ENCODE measurements around the gene UBTD1. TPM values are rescaled to one million over a fixed set of nuclear protein-coding genes. Genes with fewer than 3 reads are reported as not detected.

Gene UBTD1
- total RNA-seq, result 10 to 100 TPM; 40.6 to 93.1 (median 67.3) TPM

- H3K27ac ChIP-seq, result peak within 1 kb of the TSS; percentile 91 to 97 (median 93)
- WGBS, 2 donors, result 0% methylated on average over 2 to 39 of the region's 66 CpGs
- ATAC-seq (ENCODE audit: low FRiP score in 2 of 2), result peak in 1 of 2 donors; percentile 20
Observed at GRCh38 chr10:97498841-97499560, at the start of gene UBTD1. Gene UBTD1 (plus strand): TSS chr10:97498924. CDS start chr10:97499204, 280 bp downstream.

GRCh38 chr10:97450828-97451227, 47.9 kb upstream of the UBTD1 start:
- no peak for DNase-seq
- no peak for TF ChIP-seq POLR2A (IDR thresholded peaks at IDR 0.05)
- TF ChIP-seq POLR2AphosphoS5 (IDR thresholded peaks at IDR 0.05), result no peak
- TF ChIP-seq EP300 (IDR thresholded peaks at IDR 0.05), result no peak
- no peak for TF ChIP-seq CTCF (IDR thresholded peaks at IDR 0.05)
- H3K27ac ChIP-seq, result peak overlapping the region in 1 of 4 donors; percentile 26
- H3K9me3 ChIP-seq, result no peaks in the 10 kb centered on the region
- H3K4me1 ChIP-seq, result peaks cover 30 to 58% (median 45%) of the 10 kb centered on the region in 4 donors
- no peaks in the 10 kb centered on the region for H3K27me3 ChIP-seq
- 59 to 60% methylated on average over 2 of the region's 2 CpGs for WGBS, 2 donors
- ATAC-seq (ENCODE audit: low FRiP score in 2 of 2), result no peak
- no peak overlapping the region for H3K4me3 ChIP-seq
- H3K36me3 ChIP-seq, result peaks cover 0 to 42% (median 19%) of the 10 kb centered on the region in 4 donors

More at GRCh38 chr10:97498841-97499560, at the start of gene UBTD1:
- TF ChIP-seq EP300 (IDR thresholded peaks at IDR 0.05) (no peak), POLR2AphosphoS5 (IDR thresholded peaks at IDR 0.05) (peak in 1 of 2 donors; percentile 11), POLR2A (IDR thresholded peaks at IDR 0.05) (peak in 3 of 4 donors; percentile 55 to 75 (median 64)), CTCF (IDR thresholded peaks at IDR 0.05) (peak in 1 of 6 experiments; percentile 7)
- peaks cover 33 to 52% (median 49%) of the 10 kb centered on the region in 4 donors for H3K4me1 ChIP-seq
- H3K36me3 ChIP-seq, result no peaks in the 10 kb centered on the region
- H3K27me3 ChIP-seq, result no peaks in the 10 kb centered on the region
- H3K4me3 ChIP-seq, result peak within 1 kb of the TSS; percentile 82 to 97 (median 90)
- H3K9me3 ChIP-seq, result no peaks in the 10 kb centered on the region
- DNase-seq, result peak; percentile 59 to 90

GRCh38 chr10:97451605-97452004, 47.1 kb upstream of the UBTD1 start:
- peaks cover 3 to 50% (median 26%) of the 10 kb centered on the region in 4 donors for H3K36me3 ChIP-seq
- DNase-seq (peak in 1 of 2 donors; percentile 72), ATAC-seq (ENCODE audit: low FRiP score in 2 of 2) (no peak)
- H3K27ac ChIP-seq, result peak overlapping the region in 1 of 4 donors; percentile 26
- no peaks in the 10 kb centered on the region for H3K27me3 ChIP-seq
- no peaks in the 10 kb centered on the region for H3K9me3 ChIP-seq
- TF ChIP-seq EP300 (IDR thresholded peaks at IDR 0.05) (no peak), POLR2AphosphoS5 (IDR thresholded peaks at IDR 0.05) (no peak), CTCF (IDR thresholded peaks at IDR 0.05) (no peak), POLR2A (IDR thresholded peaks at IDR 0.05) (no peak)
- peaks cover 29 to 57% (median 42%) of the 10 kb centered on the region in 4 donors for H3K4me1 ChIP-seq
- H3K4me3 ChIP-seq, result no peak overlapping the region
- 91 to 96% methylated on average over 14 to 15 of the region's 17 CpGs for WGBS, 2 donors

- Histone ChIP-seq H3K4me1 (peaks cover 21 to 49% (median 35%) of the 10 kb centered on the region in 4 donors), H3K4me3 (no peak overlapping the region), H3K9me3 (no peaks in the 10 kb centered on the region), H3K27ac (no peak overlapping the region), H3K27me3 (no peaks in the 10 kb centered on the region), H3K36me3 (peaks cover 10 to 57% (median 33%) of the 10 kb centered on the region in 4 donors)
- WGBS, 2 donors, result 93 to 98% methylated on average over 6 of the region's 6 CpGs
- DNase-seq (no peak), ATAC-seq (ENCODE audit: low FRiP score in 2 of 2) (no peak)
- TF ChIP-seq EP300 (IDR thresholded peaks at IDR 0.05) (no peak), CTCF (IDR thresholded peaks at IDR 0.05) (no peak), POLR2AphosphoS5 (IDR thresholded peaks at IDR 0.05) (no peak), POLR2A (IDR thresholded peaks at IDR 0.05) (no peak)
Observed at GRCh38 chr10:97452352-97452751, 46.4 kb upstream of the UBTD1 start.
